ENCODE data around the gene CCDC107. TPM values are rescaled to one million over a fixed set of nuclear protein-coding genes. Genes with fewer than 3 reads are reported as not detected.

The CCDC107 gene
- total and polyA plus RNA-seq, 9 of the 15 experiments (the other 6 are each of a cell fraction or from before 2014, with no cell fraction given): 0.35 to 11.3 (median 6.9) TPM; not detected in 1

DNA sequence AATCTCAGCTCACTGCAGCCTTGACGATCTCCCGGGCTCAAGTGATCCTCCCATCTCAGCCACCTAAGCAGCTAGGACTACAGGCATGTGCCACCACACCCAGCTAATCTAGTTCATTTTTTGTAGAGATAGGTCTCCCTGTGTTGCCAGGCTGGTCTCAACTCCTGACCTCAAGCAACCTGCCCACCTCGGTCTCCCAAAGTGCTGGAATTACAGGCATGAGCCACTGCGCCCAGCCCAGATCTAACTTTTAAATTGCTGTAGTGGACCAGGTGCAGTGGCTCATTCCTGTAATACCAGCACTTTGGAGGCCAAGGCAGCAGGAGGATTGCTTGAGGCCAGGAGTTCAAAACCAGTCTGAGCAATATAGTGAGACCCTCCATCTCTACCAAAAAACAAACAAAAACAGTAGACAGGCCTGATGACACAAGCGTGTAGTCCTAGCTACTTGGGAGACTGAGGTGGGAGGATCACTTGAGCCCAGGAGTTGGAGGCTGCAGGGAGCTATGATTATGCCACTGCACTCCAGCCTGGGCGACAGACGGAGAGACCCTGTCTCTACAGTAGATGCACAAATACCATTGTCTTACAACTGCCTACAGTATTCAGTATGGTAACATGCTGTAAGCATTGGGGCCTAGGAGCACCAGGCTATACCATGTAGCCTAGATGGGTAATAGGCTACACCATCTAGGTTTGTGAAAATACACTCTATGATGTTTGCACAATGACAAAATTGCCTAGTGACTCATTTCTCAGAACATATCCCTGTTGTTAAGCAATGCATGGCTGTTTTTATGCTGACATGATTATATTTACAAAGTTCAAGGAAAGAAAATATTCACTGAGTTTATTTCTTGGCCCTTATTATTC, 5.9 kb upstream of the CCDC107 start:
- BruUV-seq (replicated peaks): no TSS peak
- Histone ChIP-seq H3K27me3 (ENCODE audit: control insufficient read depth in 2 of 2, insufficient read depth in 2 of 2, low read length in 2 of 2) (no peaks in the 10 kb centered on the region), H3K27ac (ENCODE audit: extremely low read depth, low read depth, low read length) (no peak overlapping the region), H3K36me3 (ENCODE audit: control insufficient read depth, insufficient read depth, low read length) (no peaks in the 10 kb centered on the region), H3K9me3 (replicated peaks; ENCODE audit: control insufficient read depth, insufficient read depth, low read depth, low read length) (no peaks in the 10 kb centered on the region), H3K4me1 (replicated peaks in 1 of 2; ENCODE audit: control insufficient read depth in 2 of 2, insufficient read depth in 2 of 2, low read length in 2 of 2) (peaks cover 24 to 34% of the 10 kb centered on the region in 2 experiments), H3K4me2 (ENCODE audit: insufficient read depth, low read length) (no peak overlapping the region), H2AFZ (ENCODE audit: low read depth, low read length) (no peak overlapping the region), H3K79me2 (ENCODE audit: control insufficient read depth, insufficient read depth, low read length) (no peaks in the 10 kb centered on the region), H3K9me1 (ENCODE audit: control insufficient read depth, insufficient read depth, low read length) (no peaks in the 10 kb centered on the region), H3K9ac (ENCODE audit: insufficient read depth in 1 of 2, low read depth in 2 of 2, low read length in 2 of 2) (no peak overlapping the region), H3K4me3 (no peak overlapping the region), H4K20me1 (replicated peaks; ENCODE audit: control insufficient read depth, insufficient read depth, low read length) (no peaks in the 10 kb centered on the region)
- ChIA-PET CTCF (ENCODE audit: low intra/inter-chr PET ratio) (no interaction called here), POLR2A (interaction anchor here (0.6 to 0.7 kb wide), 3 partner anchors 13 to 807 kb away, joined by 3 read pairs; no protein-coding TSS in a partner anchor)
- in situ Hi-C loops (cut with MboI) (no loop called here), intact Hi-C loops (cut with micrococcal nuclease) (no loop called here)
- FAIRE-seq (no peak), DNase-seq (ENCODE audit: extremely low read depth in 1 of 4, low spot score in 3 of 4) (no peak), ATAC-seq (no peak)
- 54% methylated on average over 5 of the region's 7 CpGs for WGBS (ENCODE audit: insufficient coverage, low coverage, missing lambda C conversion rate)
- TF ChIP-seq FOSL1 (tag; conservative IDR thresholded peaks at IDR 0.05): peak; percentile 43
- TF ChIP-seq SRSF7 (optimal IDR thresholded peaks at IDR 0.05; ENCODE audit: low read depth, low read length): no peak
- TF ChIP-seq MAFK (IDR thresholded peaks at IDR 0.05; ENCODE audit: low read length): peak; percentile 55; the same call in 1 of the 2 replicates
- TF ChIP-seq MAFG (tag; conservative IDR thresholded peaks at IDR 0.05): peak; percentile 47
- peak; percentile 88 for TF ChIP-seq ZNF316 (IDR thresholded peaks at IDR 0.05)
- TF ChIP-seq MAFF (IDR thresholded peaks at IDR 0.05; ENCODE audit: low read length): peak; percentile 52; the same call in 1 of the 2 replicates
- TF ChIP-seq, protein P1, sequence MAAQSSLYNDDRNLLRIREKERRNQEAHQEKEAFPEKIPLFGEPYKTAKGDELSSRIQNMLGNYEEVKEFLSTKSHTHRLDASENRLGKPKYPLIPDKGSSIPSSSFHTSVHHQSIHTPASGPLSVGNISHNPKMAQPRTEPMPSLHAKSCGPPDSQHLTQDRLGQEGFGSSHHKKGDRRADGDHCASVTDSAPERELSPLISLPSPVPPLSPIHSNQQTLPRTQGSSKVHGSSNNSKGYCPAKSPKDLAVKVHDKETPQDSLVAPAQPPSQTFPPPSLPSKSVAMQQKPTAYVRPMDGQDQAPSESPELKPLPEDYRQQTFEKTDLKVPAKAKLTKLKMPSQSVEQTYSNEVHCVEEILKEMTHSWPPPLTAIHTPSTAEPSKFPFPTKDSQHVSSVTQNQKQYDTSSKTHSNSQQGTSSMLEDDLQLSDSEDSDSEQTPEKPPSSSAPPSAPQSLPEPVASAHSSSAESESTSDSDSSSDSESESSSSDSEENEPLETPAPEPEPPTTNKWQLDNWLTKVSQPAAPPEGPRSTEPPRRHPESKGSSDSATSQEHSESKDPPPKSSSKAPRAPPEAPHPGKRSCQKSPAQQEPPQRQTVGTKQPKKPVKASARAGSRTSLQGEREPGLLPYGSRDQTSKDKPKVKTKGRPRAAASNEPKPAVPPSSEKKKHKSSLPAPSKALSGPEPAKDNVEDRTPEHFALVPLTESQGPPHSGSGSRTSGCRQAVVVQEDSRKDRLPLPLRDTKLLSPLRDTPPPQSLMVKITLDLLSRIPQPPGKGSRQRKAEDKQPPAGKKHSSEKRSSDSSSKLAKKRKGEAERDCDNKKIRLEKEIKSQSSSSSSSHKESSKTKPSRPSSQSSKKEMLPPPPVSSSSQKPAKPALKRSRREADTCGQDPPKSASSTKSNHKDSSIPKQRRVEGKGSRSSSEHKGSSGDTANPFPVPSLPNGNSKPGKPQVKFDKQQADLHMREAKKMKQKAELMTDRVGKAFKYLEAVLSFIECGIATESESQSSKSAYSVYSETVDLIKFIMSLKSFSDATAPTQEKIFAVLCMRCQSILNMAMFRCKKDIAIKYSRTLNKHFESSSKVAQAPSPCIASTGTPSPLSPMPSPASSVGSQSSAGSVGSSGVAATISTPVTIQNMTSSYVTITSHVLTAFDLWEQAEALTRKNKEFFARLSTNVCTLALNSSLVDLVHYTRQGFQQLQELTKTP (IDR thresholded peaks at IDR 0.05; ENCODE audit: low read depth in 1 of 2, partially characterized antibody in 2 of 2): no peak
- TF ChIP-seq, protein P2, sequence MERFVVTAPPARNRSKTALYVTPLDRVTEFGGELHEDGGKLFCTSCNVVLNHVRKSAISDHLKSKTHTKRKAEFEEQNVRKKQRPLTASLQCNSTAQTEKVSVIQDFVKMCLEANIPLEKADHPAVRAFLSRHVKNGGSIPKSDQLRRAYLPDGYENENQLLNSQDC (CRISPR knock-in tag; IDR thresholded peaks at IDR 0.05): no peak
- no peak for TF ChIP-seq DNMT1 (IDR thresholded peaks at IDR 0.05)
- TF ChIP-seq C11orf30 (IDR thresholded peaks at IDR 0.05; ENCODE audit: low read depth): peak; percentile 82
- TF ChIP-seq, protein P3, sequence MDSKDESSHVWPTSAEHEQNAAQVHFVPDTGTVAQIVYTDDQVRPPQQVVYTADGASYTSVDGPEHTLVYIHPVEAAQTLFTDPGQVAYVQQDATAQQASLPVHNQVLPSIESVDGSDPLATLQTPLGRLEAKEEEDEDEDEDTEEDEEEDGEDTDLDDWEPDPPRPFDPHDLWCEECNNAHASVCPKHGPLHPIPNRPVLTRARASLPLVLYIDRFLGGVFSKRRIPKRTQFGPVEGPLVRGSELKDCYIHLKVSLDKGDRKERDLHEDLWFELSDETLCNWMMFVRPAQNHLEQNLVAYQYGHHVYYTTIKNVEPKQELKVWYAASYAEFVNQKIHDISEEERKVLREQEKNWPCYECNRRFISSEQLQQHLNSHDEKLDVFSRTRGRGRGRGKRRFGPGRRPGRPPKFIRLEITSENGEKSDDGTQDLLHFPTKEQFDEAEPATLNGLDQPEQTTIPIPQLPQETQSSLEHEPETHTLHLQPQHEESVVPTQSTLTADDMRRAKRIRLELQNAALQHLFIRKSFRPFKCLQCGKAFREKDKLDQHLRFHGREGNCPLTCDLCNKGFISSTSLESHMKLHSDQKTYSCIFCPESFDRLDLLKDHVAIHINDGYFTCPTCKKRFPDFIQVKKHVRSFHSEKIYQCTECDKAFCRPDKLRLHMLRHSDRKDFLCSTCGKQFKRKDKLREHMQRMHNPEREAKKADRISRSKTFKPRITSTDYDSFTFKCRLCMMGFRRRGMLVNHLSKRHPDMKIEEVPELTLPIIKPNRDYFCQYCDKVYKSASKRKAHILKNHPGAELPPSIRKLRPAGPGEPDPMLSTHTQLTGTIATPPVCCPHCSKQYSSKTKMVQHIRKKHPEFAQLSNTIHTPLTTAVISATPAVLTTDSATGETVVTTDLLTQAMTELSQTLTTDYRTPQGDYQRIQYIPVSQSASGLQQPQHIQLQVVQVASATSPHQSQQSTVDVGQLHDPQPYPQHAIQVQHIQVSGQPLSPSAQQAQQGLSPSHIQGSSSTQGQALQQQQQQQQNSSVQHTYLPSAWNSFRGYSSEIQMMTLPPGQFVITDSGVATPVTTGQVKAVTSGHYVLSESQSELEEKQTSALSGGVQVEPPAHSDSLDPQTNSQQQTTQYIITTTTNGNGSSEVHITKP (IDR thresholded peaks at IDR 0.05; ENCODE audit: partially characterized antibody): peak; percentile 60
- TF ChIP-seq, protein P4, sequence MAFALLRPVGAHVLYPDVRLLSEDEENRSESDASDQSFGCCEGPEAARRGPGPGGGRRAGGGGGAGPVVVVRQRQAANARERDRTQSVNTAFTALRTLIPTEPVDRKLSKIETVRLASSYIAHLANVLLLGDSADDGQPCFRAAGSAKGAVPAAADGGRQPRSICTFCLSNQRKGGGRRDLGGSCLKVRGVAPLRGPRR (CRISPR knock-in tag; IDR thresholded peaks at IDR 0.05): no peak

Data from K562 (cell line).